CD14-positive monocyte (primary cell): ENCODE measurements around the gene ENGASE. TPM values are rescaled to one million over a fixed set of nuclear protein-coding genes. Genes with fewer than 3 reads are reported as not detected.

Source experiments
- DNase-seq, 3 donors: peaks; one replicate each; pipeline ENCODE4 v3.0.0-alpha.2; 2011 to 2022
- H2AFZ ChIP-seq: 2 replicates; pipeline ENCODE4 v1.6.0; 2012; ENCODE audit warnings: mild to moderate bottlenecking, low read depth, low read length, inconsistent platforms; ENCODE audit not compliant: insufficient read depth, poor library complexity, severe bottlenecking
- H3K27ac ChIP-seq, 2 donors: 1 replicate in 1 of 2; 2 replicates in 1 of 2; pipeline ENCODE4 v1.5.1; 2012 to 2013; ENCODE audit warnings: low read length in 2 of 2, control low read depth in 1 of 2, inconsistent platforms in 1 of 2, low read depth in 1 of 2, mild to moderate bottlenecking in 1 of 2
- H3K27me3 ChIP-seq, 2 donors: one replicate each; pipeline versions ENCODE4 v1.6.0 to v1.6.1; 2011 to 2013; ENCODE audit warnings: low read length in 2 of 2; ENCODE audit not compliant: control insufficient read depth in 2 of 2, insufficient read depth in 2 of 2
- H3K36me3 ChIP-seq, 2 donors: replicated peaks in 1 of 2; 1 replicate in 1 of 2; 2 replicates in 1 of 2; pipeline versions ENCODE4 v1.5.1 to v1.6.1; 2012 to 2013; ENCODE audit warnings: low read length in 2 of 2, control low read depth in 1 of 2, inconsistent platforms in 1 of 2, mild to moderate bottlenecking in 1 of 2; ENCODE audit not compliant: insufficient read depth in 2 of 2, control insufficient read depth in 1 of 2
- H3K4me1 ChIP-seq, 2 donors: 1 replicate in 1 of 2; 2 replicates in 1 of 2; pipeline versions ENCODE4 v1.5.1 to v1.6.1; 2012 to 2013; ENCODE audit warnings: low read length in 2 of 2, control low read depth in 1 of 2, inconsistent platforms in 1 of 2, mild to moderate bottlenecking in 1 of 2, moderate library complexity in 1 of 2; ENCODE audit not compliant: insufficient read depth in 2 of 2, control insufficient read depth in 1 of 2
- H3K4me2 ChIP-seq: replicated peaks from 2 replicates; pipeline ENCODE3; 2012; ENCODE audit warnings: low read length, moderate library complexity, mild to moderate bottlenecking; ENCODE audit not compliant: poor library complexity, severe bottlenecking; ENCODE audit errors: extremely low read depth
- H3K4me3 ChIP-seq, 3 experiments: fragments of 200-600 bp in 1 of 3; sonication (generic) in 1 of 3; replicated peaks in 1 of 3; 1 replicate in 2 of 3; 2 replicates in 1 of 3; pipeline ENCODE4 v1.5.1; 2011 to 2013; ENCODE audit warnings: low read length in 3 of 3, mild to moderate bottlenecking in 3 of 3, control low read depth in 2 of 3, low read depth in 2 of 3, inconsistent platforms in 1 of 3, moderate library complexity in 1 of 3
- H3K79me2 ChIP-seq: 2 replicates; pipeline ENCODE4 v1.6.0; 2012; ENCODE audit warnings: mild to moderate bottlenecking, control low read depth, inconsistent platforms, low read length, moderate library complexity; ENCODE audit not compliant: insufficient read depth
- H3K9ac ChIP-seq: 2 replicates; pipeline ENCODE4 v1.6.0; 2017; ENCODE audit warnings: low read length, mild to moderate bottlenecking; ENCODE audit not compliant: insufficient read depth, poor library complexity, severe bottlenecking
- H3K9me3 ChIP-seq, 2 donors: replicated peaks in 1 of 2; 1 replicate in 1 of 2; 2 replicates in 1 of 2; pipeline versions ENCODE4 v1.5.1 to v1.6.1; 2012 to 2013; ENCODE audit warnings: low read length in 2 of 2, control low read depth in 1 of 2; ENCODE audit not compliant: control insufficient read depth in 1 of 2, insufficient read depth in 1 of 2
- H4K20me1 ChIP-seq: 2 replicates; pipeline ENCODE4 v1.6.0; 2012; ENCODE audit warnings: mild to moderate bottlenecking, low read length, control low read depth, moderate library complexity; ENCODE audit not compliant: insufficient read depth
- H3K27ac Mint-ChIP-seq, 7 donors: one replicate each; pipeline ENCODE4 v1.8.0; 2020; ENCODE audit warnings: mild to moderate bottlenecking in 7 of 7, mixed read lengths in 7 of 7, moderate library complexity in 6 of 7, inconsistent platforms in 2 of 7
- H3K27me3 Mint-ChIP-seq, 3 donors: one replicate each; pipeline ENCODE4 v1.8.0; 2021 to 2022; ENCODE audit warnings: low read depth in 3 of 3, mild to moderate bottlenecking in 3 of 3, mixed read lengths in 3 of 3, moderate library complexity in 3 of 3, inconsistent platforms in 1 of 3
- H3K36me3 Mint-ChIP-seq, 2 donors: one replicate each; pipeline ENCODE4 v1.8.0; 2020; ENCODE audit warnings: mixed read lengths in 2 of 2, inconsistent platforms in 1 of 2, mild to moderate bottlenecking in 1 of 2
- H3K4me1 Mint-ChIP-seq: one replicate; pipeline ENCODE4 v1.8.0; 2020; ENCODE audit warnings: mild to moderate bottlenecking, mixed read lengths
- H3K4me3 Mint-ChIP-seq, 2 donors: one replicate each; pipeline ENCODE4 v1.8.0; 2020; ENCODE audit warnings: mild to moderate bottlenecking in 2 of 2, mixed read lengths in 2 of 2, moderate library complexity in 1 of 2
- H3K9me3 Mint-ChIP-seq, 7 donors: one replicate each; pipeline ENCODE4 v1.8.0; 2020 to 2022; ENCODE audit warnings: mixed read lengths in 7 of 7, mild to moderate bottlenecking in 6 of 7, moderate library complexity in 6 of 7, inconsistent platforms in 2 of 7
- CTCF ChIP-seq: fragments of 200-600 bp; IDR thresholded peaks from one replicate; pipeline ENCODE4 v1.8.0; 2022; ENCODE audit warnings: antibody characterized with exemption, mild to moderate bottlenecking
- WGBS: methylation state at CpG from one replicate; pipeline ENCODE4 v1.1.5; 2013; ENCODE audit warnings: missing lambda C conversion rate; ENCODE audit not compliant: insufficient coverage; 5-methylcytosine and 5-hydroxymethylcytosine counted together
- intact Hi-C, 2 donors: fragments of 100-400 bp; cut with micrococcal nuclease; formaldehyde crosslinking; loops; one replicate each; pipeline versions ENCODE4 v1.15.0 to v1.15.1; 2023
- polyA plus RNA-seq, 3 donors: library from polyadenylated mRNA; depleted of rRNA in 1 of 3; unstranded in 2 of 3; stranded (reverse) in 1 of 3; fragments of 300-500 nt in 2 of 3; fragments of >200 nt in 1 of 3; fragmentation: Illumina TruSeq in 2 of 3; gene quantifications; 1 replicate in 2 of 3; 2 replicates in 1 of 3; pipeline ENCODE4 v1.2.3, GENCODE V29; 2012 to 2021

The ENGASE gene
- polyA plus RNA-seq, 3 donors, result 2.6 to 150 (median 3.0) TPM

- no peaks in the 10 kb centered on the region for H3K36me3 ChIP-seq
- Mint-ChIP-seq H3K27me3 (peaks cover 50 to 75% (median 51%) of the 10 kb centered on the region in 3 donors), H3K27ac (peak overlapping the region in 1 of 7 donors; percentile 61), H3K4me1 (peaks cover 14% of the 10 kb centered on the region), H3K4me3 (peak overlapping the region in 1 of 2 donors; percentile 39), H3K36me3 (no peaks in the 10 kb centered on the region), H3K9me3 (peaks cover 0 to 3% (median 0%) of the 10 kb centered on the region in 7 donors)
- no peak overlapping the region for H3K4me3 ChIP-seq
- peaks cover 14 to 16% of the 10 kb centered on the region in 2 donors for H3K4me1 ChIP-seq
- DNase-seq, result no peak
- H3K27me3 ChIP-seq, result peaks cover 0 to 26% of the 10 kb centered on the region in 2 donors
- H3K27ac ChIP-seq, result no peak overlapping the region
- no peak overlapping the region for H3K4me2 ChIP-seq
- WGBS, result 91% methylated on average over 8 of the region's 9 CpGs
- H2AFZ ChIP-seq, result no peak overlapping the region
- no peaks in the 10 kb centered on the region for H3K9me3 ChIP-seq
- H4K20me1 ChIP-seq, result no peaks in the 10 kb centered on the region
- H3K9ac ChIP-seq, result no peak overlapping the region
- no peaks in the 10 kb centered on the region for H3K79me2 ChIP-seq
- intact Hi-C loops, result no loop called here
- no peak for TF ChIP-seq CTCF
These were observed 41.5 kb upstream of the ENGASE start for GRCh38 chr17:79033046-79033616.

GRCh38 chr17:79033741-79034501 lies 40.7 kb upstream of the ENGASE start:
- WGBS, result 93% methylated on average over 27 of the region's 28 CpGs
- H2AFZ ChIP-seq, result no peak overlapping the region

More at GRCh38 chr17:79033741-79034501, 40.7 kb upstream of the ENGASE start:
- H4K20me1 ChIP-seq, result no peaks in the 10 kb centered on the region
- H3K27ac ChIP-seq, result no peak overlapping the region
- peaks cover 49 to 74% (median 51%) of the 10 kb centered on the region in 3 donors for H3K27me3 Mint-ChIP-seq
- H3K4me1 Mint-ChIP-seq, result peaks cover 22% of the 10 kb centered on the region
- no peak overlapping the region for H3K4me2 ChIP-seq
- no peak overlapping the region for H3K9ac ChIP-seq
- no peaks in the 10 kb centered on the region for H3K79me2 ChIP-seq
- peaks cover 0 to 27% of the 10 kb centered on the region in 2 donors for H3K27me3 ChIP-seq
- no peaks in the 10 kb centered on the region for H3K9me3 ChIP-seq
- DNase-seq, result no peak
- H3K9me3 Mint-ChIP-seq, result peaks cover 0 to 3% (median 0%) of the 10 kb centered on the region in 7 donors
- H3K36me3 ChIP-seq, result no peaks in the 10 kb centered on the region
- no peak overlapping the region for H3K27ac Mint-ChIP-seq
- no peak for TF ChIP-seq CTCF
- H3K4me3 Mint-ChIP-seq, result peak overlapping the region in 1 of 2 donors; percentile 65
- intact Hi-C loops, result no loop called here
- no peaks in the 10 kb centered on the region for H3K36me3 Mint-ChIP-seq
- no peak overlapping the region for H3K4me3 ChIP-seq
- peaks cover 14 to 16% of the 10 kb centered on the region in 2 donors for H3K4me1 ChIP-seq
